HG02840 (cell line): ENCODE measurements around the gene ADGRD1.
"Not testable (repeated sequence)": the region's sequence is repeated elsewhere in the genome, so short reads cannot be mapped to it uniquely, and the experiment has no call there.

Experiments used
- ATAC-seq: cut with Tn5 transposase; IDR thresholded peaks from one replicate; pipeline ENCODE4 v1.9.1; 2021; ENCODE audit warnings: mild to moderate bottlenecking, moderate library complexity, moderate number of reproducible peaks; ENCODE audit not compliant: unreplicated experiment, low FRiP score

ADGRD1 gene

DNA sequence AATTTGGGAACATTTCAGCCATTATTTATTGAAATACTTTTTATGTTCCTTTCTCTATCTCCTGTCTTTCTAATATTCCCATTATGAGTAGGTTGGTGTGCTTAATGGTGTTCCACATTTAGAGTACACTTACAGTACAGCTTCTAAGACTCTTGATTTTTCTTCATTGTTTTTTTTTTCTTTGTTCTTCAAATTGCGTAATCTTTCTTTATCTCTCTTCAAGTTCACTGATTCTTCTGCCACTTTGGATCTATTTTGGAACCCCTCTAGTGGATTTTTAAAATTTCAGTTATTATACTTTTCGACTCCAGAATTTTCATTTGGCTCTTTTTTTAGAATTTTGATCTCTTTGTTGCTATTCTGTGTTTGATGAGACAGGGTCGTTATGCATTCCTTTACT lies 157.7 kb downstream of the ADGRD1 start:
- ATAC-seq: no peak

DNA sequence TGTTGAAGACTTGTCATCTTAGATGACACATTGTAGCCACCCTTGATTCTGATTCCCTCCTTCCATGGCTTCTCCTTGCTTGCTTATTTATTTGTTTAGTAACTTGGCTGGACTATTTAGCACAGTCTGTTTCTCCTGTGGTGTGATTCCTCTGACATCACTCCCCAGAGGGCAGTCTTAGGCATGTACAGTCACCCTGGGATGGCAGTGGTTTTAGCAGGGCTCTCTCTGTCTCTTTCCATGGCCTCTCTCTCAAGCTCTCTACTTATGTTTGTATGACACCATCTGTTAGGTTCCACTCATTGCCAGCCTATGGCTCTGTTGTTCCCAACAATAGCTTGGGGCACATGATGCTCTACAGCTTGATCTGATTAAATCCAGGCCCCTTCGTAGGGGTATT lies 158.3 kb downstream of the ADGRD1 start:
- no peak for ATAC-seq

- no peak for ATAC-seq
Measured at GRCh38 chr12:131112700-131113290, 159.1 kb downstream of the ADGRD1 start.

DNA sequence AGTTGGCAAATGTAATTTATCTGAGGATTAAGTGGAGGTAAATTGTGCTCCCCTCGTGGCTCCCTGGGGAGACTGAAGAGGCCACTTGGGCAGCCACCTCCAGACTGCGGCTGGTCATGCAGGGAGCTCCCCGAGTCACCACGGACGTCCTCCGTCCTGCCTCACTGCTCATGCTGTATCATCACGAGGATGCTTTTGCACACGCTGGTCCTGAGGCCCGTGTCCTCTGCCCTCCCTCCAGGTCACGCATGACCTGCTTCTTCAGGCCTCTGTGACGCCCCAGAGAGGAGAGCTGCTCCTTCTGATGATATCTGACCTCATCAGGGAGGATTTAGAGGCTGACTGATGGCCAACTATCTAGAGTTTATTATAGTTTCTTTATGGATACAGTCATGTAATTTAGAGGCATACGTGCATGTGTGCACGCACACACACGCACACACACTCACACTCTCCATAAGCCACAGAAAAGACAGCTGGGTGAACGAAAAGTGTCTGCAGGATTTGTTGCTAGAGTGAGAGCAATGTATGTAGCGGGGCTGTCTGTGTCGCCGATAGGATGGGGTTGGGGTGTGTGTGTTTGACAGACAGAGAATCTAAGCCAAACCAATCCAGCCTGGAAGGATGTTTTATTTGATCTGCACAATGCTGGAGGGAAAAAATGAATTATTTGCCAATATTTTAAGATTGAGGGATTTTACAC lies 160.0 kb downstream of the ADGRD1 start:
- no peak for ATAC-seq

GRCh38 chr12:131114271-131114670 lies 160.6 kb downstream of the ADGRD1 start:
- ATAC-seq: no peak

DNA sequence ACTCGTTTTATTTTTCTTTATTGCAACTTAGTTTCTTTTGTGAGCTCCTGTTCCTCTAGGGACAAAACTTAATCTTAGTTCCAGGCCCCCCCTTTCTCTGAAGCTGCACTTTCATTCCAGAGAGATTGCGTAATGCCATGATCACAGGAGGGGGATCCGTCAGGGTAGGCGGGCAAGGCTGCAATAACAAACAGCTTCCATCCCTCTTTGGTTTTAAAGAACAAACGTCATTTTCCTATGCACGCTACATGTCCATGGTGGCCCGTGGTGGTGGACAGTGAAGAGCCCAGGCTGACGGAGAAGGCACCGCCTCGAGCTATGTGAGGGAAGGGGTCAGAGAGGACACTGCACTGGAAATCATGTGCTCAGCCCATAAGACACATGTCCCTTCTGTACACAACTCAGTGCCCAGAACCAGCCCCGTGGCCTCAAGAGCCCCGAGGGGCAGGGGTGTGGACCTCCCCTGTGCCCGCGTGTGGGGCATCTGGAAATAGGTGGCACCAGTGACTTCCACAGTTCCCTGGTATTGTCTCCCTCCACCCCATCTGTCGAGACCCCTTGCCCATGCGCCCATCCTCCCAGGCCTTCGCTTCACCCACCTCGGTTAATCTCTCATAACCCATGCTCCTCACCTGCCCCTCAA lies 161.4 kb downstream of the ADGRD1 start:
- ATAC-seq: no peak

- no peak for ATAC-seq
Measured at GRCh38 chr12:131115766-131116467, 162.2 kb downstream of the ADGRD1 start.

- ATAC-seq: no peak
Measured at GRCh38 chr12:131116468-131117117, 162.9 kb downstream of the ADGRD1 start.

DNA sequence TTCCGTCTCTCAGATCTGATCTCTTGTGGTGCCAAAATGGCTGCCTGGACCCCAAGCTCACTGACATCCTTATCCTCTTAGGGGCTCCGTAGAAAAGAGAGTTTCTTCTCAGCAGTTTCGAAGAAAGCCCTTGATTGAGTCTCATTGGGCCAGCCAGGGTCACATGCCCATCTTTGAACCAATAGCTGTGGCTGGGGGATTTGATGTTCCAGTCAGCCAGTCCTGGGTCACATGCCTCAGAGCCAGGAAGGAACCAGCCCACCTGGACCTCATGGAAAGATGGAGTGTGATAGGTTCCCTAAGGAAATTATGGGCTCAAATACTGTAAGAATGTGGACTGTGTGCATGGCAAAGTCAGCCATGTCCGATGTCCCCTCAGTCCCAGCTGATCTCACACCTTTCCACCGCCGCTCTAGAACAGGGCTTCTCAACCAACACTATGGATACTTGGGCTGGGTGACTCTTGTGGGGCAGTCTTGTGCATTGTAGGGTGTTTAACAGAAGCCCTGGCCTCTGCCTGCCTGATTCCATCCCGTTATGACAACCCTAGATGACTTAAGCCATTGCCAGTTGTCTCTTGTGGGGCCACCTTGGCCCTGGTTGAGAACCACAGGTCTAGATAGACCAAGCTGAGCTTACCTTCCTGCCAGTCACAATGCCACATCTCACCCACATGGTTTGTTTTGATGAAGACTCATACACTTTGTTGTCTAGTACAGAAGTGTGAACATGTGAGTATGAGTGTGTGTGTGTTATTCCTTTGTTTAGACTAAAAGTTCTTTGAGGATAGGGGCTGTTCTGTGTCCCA lies 163.9 kb downstream of the ADGRD1 start:
- no peak for ATAC-seq

GRCh38 chr12:131118371-131118770 lies 164.7 kb downstream of the ADGRD1 start:
- no peak for ATAC-seq

DNA sequence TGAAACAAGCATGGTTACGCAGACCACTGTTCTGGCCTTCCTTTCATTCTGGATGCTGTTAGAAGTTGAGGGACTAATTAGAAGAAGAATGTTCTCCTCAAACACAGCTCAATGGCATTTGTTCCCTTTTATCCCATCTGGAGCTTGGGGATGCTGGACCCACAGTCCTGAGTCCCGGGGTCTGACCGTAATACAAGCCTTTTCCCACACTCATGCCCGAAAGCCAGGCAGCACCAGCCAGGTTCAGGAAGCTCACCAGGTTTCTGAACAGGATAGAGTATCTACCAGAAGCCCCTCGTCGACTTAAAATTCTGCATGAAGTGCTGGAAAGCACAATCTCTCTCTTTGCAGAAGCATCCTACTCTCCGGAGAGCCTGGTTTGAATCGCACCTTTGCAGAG lies 165.6 kb downstream of the ADGRD1 start:
- not testable (repeated sequence) for ATAC-seq

GRCh38 chr12:131119936-131120335 lies 166.2 kb downstream of the ADGRD1 start:
- ATAC-seq: no peak

- ATAC-seq: no peak
Measured at GRCh38 chr12:131120831-131121271, 167.1 kb downstream of the ADGRD1 start.

DNA sequence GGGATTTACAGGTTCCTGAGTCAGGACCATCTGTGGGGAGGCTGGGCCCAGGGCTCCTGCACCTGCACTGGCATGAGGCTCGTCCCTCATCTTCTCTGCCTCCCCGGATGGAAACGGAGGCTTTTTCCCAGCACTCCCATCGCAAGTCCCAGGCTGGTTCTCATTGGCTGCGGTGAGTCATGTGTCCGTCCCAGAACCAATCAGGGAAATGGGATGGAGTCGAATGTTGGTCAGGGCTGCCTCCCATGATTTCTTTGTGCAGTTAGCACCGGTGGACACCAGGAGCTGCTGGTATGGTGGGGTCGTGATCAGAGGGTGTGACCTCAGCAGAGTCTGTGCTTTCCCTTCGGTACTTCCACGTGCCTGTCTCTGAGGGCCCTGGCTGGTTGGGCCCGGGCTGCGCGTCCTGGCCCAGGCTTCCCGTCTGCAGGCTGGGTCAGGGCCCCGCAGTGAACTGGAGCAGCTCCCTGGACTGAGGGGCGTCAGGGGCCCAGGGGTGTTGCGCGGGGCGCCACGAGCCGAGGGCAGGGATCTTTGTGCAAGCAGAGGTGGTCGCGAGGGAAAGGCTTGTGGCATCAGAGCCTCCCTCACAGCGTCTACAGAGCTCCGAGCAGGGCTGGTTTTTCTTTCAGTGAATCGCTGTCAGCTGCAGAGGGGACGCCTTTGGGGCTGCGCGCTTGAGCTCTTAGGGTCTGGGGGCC lies 168.1 kb downstream of the ADGRD1 start:
- ATAC-seq: no peak

GRCh38 chr12:131122631-131123030 lies 168.9 kb downstream of the ADGRD1 start:
- no peak for ATAC-seq

- ATAC-seq: no peak
Measured at GRCh38 chr12:131123817-131124216, 170.1 kb downstream of the ADGRD1 start.

DNA sequence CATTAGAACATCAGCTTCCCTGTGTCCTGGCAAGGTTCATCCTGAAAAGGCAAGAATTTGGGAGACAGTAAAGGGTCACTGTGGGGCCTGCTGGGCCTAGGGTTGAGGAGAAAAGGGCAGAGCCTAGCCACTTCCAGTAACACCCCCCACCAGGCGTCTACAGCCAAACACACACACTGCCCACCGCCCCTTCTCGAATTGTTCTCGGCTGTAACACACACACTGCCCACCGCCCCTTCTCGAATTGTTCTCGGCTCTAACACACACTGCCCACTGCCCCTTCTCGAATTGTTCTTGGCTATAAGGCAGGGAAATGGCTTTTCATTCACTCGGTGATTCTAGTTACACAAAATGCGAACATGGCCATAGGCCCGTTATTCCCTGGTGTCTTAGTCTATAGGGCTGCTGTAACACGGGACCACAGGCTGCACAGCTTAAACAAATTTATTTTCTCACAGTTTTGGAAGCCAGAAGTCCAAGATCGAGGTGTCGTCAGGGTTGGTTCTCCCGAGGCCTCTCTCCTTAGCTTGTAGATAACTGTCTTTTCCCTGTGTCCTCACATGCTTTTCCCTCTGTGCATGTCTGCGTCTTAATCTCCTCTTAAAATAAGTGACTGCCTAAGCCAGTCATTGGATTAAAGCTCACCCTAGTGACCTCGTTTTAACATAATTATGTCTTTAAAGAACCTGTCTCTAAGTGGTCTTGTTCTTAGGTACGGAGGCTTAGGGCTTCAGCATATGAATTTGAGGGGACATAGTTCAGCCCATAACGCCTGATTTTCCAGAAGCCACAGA lies 171.0 kb downstream of the ADGRD1 start:
- no peak for ATAC-seq

- no peak for ATAC-seq
Measured at GRCh38 chr12:131126662-131127173, 173.0 kb downstream of the ADGRD1 start.
